Chondrocyte (in vitro differentiated cells): ENCODE results near the gene ROGDI. TPM values are rescaled to one million over a fixed set of nuclear protein-coding genes. Genes with fewer than 3 reads are reported as not detected.

Experiments
- DNase-seq: peaks from one replicate; pipeline ENCODE4 v3.0.0; 2021; ENCODE audit warnings: mixed read lengths, low spot score
- H3K27ac Mint-ChIP-seq: one replicate; pipeline ENCODE4 v1.8.0; 2021; ENCODE audit warnings: mild to moderate bottlenecking, moderate library complexity, mixed read lengths; ENCODE audit not compliant: unreplicated experiment
- H3K27me3 Mint-ChIP-seq: 2 replicates; pipeline ENCODE4 v1.8.0; 2021; ENCODE audit warnings: low read depth, mixed read lengths
- H3K36me3 Mint-ChIP-seq: 2 replicates; pipeline ENCODE4 v1.8.0; 2021; ENCODE audit warnings: low read depth, mixed read lengths
- H3K4me1 Mint-ChIP-seq: 2 replicates; pipeline ENCODE4 v1.8.0; 2021; ENCODE audit warnings: low read depth, mild to moderate bottlenecking, mixed read lengths
- H3K4me3 Mint-ChIP-seq: one replicate; pipeline ENCODE4 v1.8.0; 2021; ENCODE audit warnings: mild to moderate bottlenecking, moderate library complexity, mixed read lengths; ENCODE audit not compliant: unreplicated experiment
- H3K9me3 Mint-ChIP-seq: 2 replicates; pipeline ENCODE4 v1.8.0; 2021; ENCODE audit warnings: low read depth, mixed read lengths
- total RNA-seq: library from RNA; stranded (reverse); gene quantifications from 3 replicates; pipeline ENCODE4 v1.2.1, GENCODE V29; 2021
- TF ChIP-seq, protein P1 (sequence below): fragments of 200-600 bp; sonication (generic); IDR thresholded peaks from 2 replicates; pipeline ENCODE4 v1.5.0; 2021; ENCODE audit warnings: antibody characterized with exemption, mild to moderate bottlenecking, moderate library complexity

Gene ROGDI
- total RNA-seq, 1 donor from 2014 or later: 37.6 TPM

DNA sequence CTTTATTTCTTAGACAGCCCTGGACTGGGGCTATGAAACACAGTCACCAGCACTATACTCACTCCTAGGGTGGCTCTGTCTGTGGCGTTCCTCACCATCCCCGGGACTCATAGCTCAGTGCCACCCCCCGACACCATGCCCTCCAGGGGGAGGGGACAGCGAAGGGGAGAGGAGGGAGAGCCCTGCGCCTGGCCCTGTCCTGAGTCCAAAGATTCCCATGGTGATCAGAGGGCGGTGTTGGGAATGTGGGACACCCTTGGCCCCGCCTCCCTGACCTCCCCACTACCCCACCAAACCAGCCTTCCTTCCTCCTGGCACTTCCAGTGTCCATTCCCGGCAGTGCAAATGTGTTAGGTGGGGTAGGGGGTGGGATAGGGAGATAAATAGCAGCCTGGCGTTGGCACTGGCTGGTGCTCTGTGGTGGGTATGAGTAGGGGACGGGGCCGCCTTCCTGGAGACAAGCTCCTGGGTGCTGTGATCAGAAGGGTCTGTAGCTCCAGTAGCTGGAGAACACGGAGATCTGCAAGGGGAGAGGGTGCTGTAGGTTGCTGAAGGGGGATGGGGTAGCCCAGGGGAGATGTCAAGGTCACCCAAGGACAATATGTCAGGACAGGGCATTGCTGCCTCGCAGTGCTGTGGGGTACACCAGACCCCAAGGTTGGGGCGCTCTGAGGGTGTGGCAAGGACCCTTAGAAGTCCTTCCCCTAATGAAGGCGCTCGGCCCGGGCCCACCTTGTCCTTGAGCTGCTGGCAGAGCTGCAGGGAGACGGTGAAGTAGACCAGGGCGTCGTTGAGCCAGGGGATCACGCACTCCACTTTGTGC lies 5.2 kb downstream of the ROGDI start:
- Mint-ChIP-seq H3K27ac (no peak overlapping the region), H3K36me3 (peaks cover 6% of the 10 kb centered on the region), H3K4me3 (no peak overlapping the region), H3K9me3 (no peaks in the 10 kb centered on the region), H3K27me3 (no peaks in the 10 kb centered on the region), H3K4me1 (peaks cover 7% of the 10 kb centered on the region)
- no peak for DNase-seq
- TF ChIP-seq, protein P1, sequence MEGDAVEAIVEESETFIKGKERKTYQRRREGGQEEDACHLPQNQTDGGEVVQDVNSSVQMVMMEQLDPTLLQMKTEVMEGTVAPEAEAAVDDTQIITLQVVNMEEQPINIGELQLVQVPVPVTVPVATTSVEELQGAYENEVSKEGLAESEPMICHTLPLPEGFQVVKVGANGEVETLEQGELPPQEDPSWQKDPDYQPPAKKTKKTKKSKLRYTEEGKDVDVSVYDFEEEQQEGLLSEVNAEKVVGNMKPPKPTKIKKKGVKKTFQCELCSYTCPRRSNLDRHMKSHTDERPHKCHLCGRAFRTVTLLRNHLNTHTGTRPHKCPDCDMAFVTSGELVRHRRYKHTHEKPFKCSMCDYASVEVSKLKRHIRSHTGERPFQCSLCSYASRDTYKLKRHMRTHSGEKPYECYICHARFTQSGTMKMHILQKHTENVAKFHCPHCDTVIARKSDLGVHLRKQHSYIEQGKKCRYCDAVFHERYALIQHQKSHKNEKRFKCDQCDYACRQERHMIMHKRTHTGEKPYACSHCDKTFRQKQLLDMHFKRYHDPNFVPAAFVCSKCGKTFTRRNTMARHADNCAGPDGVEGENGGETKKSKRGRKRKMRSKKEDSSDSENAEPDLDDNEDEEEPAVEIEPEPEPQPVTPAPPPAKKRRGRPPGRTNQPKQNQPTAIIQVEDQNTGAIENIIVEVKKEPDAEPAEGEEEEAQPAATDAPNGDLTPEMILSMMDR: no peak

DNA sequence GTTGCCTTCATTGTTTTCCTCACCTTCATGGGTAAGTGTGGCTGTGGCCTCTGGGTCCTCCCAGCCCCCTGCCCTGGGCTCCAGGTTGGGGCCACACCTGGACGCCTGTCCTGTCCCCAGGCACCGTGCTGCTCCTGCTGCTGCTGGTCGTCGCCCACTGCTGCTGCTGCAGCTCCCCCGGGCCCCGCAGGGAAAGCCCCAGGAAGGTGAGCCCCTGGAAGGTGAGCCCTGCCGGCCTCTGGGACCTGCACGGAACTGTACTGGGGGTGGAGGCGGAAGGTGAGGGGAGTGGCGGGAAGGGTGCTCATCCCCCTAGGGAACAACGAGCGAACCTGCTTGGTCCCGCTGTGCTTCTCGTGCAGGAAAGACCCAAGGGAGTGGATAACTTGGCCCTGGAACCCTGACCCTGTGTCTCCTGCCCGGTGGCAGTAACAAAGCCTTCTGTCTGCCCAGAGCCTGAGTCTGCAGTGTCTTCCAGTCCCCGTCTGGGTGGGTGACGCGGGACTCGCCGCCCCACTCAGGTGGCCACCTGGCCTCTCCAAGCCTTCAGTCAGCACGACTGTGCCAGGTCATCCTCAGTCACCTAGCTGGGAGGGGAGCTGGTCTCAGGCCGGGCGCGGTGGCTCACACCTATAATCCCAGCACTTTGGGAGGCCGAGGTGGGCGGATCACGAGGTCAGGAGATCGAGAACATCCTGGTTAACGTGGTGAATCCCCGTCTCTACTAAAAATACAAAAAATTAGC lies 6.4 kb downstream of the ROGDI start:
- Mint-ChIP-seq H3K4me1 (no peaks in the 10 kb centered on the region), H3K4me3 (no peak overlapping the region), H3K27me3 (no peaks in the 10 kb centered on the region), H3K9me3 (no peaks in the 10 kb centered on the region), H3K36me3 (peaks cover 6% of the 10 kb centered on the region), H3K27ac (no peak overlapping the region)
- TF ChIP-seq, protein P1: no peak
- DNase-seq: no peak

DNA sequence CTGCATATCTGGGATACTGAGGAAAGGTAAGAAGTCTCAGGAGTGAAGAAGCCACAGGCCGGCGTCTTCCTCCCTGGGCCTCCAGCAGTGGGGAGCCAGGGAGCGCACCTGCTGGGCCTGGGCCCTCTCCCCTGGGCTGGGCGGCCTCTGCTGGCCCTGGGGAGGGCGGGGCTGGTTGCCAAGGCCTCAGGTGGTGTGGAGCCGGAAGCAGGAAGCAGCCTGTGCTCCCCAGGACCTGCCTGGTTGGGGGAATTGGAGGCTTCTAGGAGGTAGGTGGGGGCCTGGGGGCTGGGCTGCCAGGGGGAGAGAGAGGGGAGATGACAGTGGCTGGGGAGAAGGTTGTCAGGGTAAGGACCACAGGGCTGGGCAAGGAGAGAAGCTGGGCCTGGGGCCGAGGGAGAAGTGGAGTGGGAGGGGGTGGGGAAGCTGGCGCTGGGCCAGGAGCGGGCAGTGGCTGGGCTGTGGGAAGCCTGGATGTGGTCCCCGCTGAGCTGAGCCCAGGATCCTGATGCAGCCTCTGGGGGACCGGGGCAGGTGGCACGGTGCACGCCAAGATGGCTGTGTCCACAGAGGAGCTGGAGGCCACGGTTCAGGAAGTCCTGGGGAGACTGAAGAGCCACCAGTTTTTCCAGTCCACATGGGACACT lies 7.1 kb downstream of the ROGDI start, which contains the start of gene SMIM22:
TSS of gene SMIM22 (plus strand) at position 189 of the 647 bp plus-strand sequence. CDS start at position 555, 366 bp downstream.
- H3K27me3 Mint-ChIP-seq: no peaks in the 10 kb centered on the region

DNA sequence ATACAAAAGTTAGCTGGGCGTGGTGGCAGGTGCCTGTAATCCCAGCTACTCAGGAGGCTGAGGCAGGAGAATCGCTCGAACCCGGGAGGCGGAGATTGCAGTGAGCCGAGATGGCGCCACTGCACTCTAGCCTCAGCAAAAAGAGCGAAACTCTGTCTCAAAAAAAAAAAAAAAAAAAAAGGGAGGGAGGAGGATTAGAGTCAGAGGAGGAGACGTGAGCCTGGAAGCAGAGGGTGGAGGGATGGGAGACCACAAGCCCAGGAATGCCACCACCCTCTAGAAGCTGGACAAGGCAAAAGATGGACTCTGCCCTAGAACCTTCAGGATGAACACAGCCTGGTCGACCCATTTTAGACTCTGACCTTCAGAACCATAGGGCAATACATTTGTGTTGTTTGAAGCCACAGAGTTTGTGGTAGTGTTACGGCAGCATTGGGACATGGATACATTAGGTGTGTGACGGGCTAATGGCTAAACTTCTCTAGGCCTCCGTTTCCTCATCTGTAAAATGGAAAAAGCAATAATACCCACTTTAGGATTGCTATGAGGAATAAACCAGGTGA lies 9.4 kb downstream of the ROGDI start:
- H3K4me3 Mint-ChIP-seq: no peak overlapping the region
- no peak overlapping the region for H3K27ac Mint-ChIP-seq
- no peaks in the 10 kb centered on the region for H3K9me3 Mint-ChIP-seq
- no peaks in the 10 kb centered on the region for H3K27me3 Mint-ChIP-seq
- peaks cover 4% of the 10 kb centered on the region for H3K36me3 Mint-ChIP-seq
- TF ChIP-seq, protein P1: no peak
- no peaks in the 10 kb centered on the region for H3K4me1 Mint-ChIP-seq
- no peak for DNase-seq

More for the DNA sequence above, 7.1 kb downstream of the ROGDI start, which contains the start of gene SMIM22:
- TF ChIP-seq, protein P1: no peak
- no peaks in the 10 kb centered on the region for H3K4me1 Mint-ChIP-seq
- H3K36me3 Mint-ChIP-seq: peaks cover 6% of the 10 kb centered on the region
- no peak within 1 kb of the TSS for H3K27ac Mint-ChIP-seq
- H3K4me3 Mint-ChIP-seq: no peak within 1 kb of the TSS
- no peak for DNase-seq
- H3K9me3 Mint-ChIP-seq: no peaks in the 10 kb centered on the region

DNA sequence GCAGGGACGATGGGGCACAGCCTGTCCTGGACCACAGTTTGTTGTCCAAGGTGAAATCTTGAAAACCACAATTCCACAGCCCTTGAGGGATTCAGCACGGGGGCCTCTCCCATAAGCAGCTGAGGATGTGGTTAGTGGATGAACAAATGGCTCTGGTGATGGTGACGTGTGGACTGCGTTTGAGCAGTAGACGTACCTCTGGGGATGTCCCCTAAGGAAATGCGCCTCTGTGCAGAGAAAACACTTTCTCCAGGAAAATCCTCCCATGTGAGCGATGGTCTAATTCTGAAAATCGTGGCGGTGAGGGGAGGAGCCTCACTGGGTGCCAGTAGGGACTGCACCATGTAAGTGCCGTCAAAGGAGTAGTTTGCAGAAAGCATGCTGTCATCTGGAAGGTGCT lies 11.6 kb downstream of the ROGDI start:
- Mint-ChIP-seq H3K4me1 (no peaks in the 10 kb centered on the region), H3K27me3 (no peaks in the 10 kb centered on the region), H3K36me3 (no peaks in the 10 kb centered on the region), H3K4me3 (no peak overlapping the region), H3K27ac (no peak overlapping the region), H3K9me3 (no peaks in the 10 kb centered on the region)
- no peak for DNase-seq
- TF ChIP-seq, protein P1: no peak
